Ishikawa (cell line): ENCODE data around the gene KRTAP9-1.

Experiments used
- CEBPB ChIP-seq: IDR thresholded peaks from 2 replicates; pipeline ENCODE4 v1.6.1; 2012
- CREB1 ChIP-seq: IDR thresholded peaks from 2 replicates; pipeline ENCODE4 v1.6.1; 2012; ENCODE audit warnings: low read depth
- EGR1 ChIP-seq: IDR thresholded peaks from 2 replicates; pipeline ENCODE4 v1.6.1; 2012
- EP300 ChIP-seq: IDR thresholded peaks from 2 replicates; pipeline ENCODE4 v1.6.1; 2012; ENCODE audit warnings: borderline replicate concordance
- FOXM1 ChIP-seq: IDR thresholded peaks from 2 replicates; pipeline ENCODE4 v1.6.1; 2012; ENCODE audit warnings: low read depth, borderline replicate concordance
- MAX ChIP-seq: IDR thresholded peaks from 2 replicates; pipeline ENCODE4 v1.6.1; 2012
- NFIC ChIP-seq: IDR thresholded peaks from 2 replicates; pipeline ENCODE4 v1.6.1; 2012
- RAD21 ChIP-seq: IDR thresholded peaks from 2 replicates; pipeline ENCODE4 v1.6.1; 2012; ENCODE audit warnings: low read depth
- REST ChIP-seq: IDR thresholded peaks from 2 replicates; pipeline ENCODE4 v1.6.1; 2012; ENCODE audit warnings: low read depth, mild to moderate bottlenecking
- TAF1 ChIP-seq: IDR thresholded peaks from 2 replicates; pipeline ENCODE4 v1.6.1; 2012; ENCODE audit warnings: low read depth, mild to moderate bottlenecking
- TCF12 ChIP-seq: IDR thresholded peaks from 2 replicates; pipeline ENCODE4 v1.6.1; 2012; ENCODE audit warnings: low read depth
- TEAD4 ChIP-seq: IDR thresholded peaks from 2 replicates; pipeline ENCODE4 v1.6.1; 2012
- YY1 ChIP-seq: IDR thresholded peaks from 2 replicates; pipeline ENCODE4 v1.6.1; 2012; ENCODE audit warnings: low read depth
- ZBTB7A ChIP-seq: IDR thresholded peaks from 2 replicates; pipeline ENCODE4 v1.6.1; 2012; ENCODE audit warnings: low read depth
- TF ChIP-seq, protein P1 (sequence below): IDR thresholded peaks from 2 replicates; pipeline ENCODE4 v1.6.1; 2012

KRTAP9-1 gene

DNA sequence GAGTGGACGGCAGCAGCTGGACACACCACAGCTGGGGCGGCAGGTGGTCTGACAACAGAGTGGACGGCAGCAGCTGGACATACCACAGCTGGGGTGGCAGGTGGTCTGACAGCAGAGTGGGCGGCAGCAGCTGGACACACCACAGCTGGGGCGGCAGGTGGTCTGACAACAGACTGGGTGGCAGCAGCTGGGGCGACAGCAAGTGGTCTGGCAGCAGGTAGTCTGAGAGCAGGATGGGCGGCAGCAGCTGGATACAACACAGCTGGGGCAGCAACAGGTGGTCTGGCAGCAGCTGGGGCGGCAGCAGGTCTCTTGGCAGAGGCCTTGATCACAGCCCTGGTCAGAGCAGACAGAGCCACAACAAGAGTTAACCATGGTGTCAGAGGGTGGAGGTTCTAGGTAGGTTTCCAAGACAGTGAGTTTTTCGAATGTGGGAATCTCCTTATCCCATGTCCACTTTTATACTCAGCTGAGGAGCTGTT, 5.2 kb upstream of the KRTAP9-1 start, which contains the start of gene KRTAP4-1:
Gene KRTAP4-1, minus strand, starts transcription at position 432 of the 482 bp plus-strand sequence. Its CDS starts 57 bp downstream, at position 375.
- TF ChIP-seq TCF12 (no peak), CEBPB (no peak), FOXM1 (no peak), YY1 (no peak), CREB1 (no peak), ZBTB7A (no peak), RAD21 (no peak), REST (no peak)
- TF ChIP-seq, protein P1, sequence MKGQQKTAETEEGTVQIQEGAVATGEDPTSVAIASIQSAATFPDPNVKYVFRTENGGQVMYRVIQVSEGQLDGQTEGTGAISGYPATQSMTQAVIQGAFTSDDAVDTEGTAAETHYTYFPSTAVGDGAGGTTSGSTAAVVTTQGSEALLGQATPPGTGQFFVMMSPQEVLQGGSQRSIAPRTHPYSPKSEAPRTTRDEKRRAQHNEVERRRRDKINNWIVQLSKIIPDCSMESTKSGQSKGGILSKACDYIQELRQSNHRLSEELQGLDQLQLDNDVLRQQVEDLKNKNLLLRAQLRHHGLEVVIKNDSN, result no peak

DNA sequence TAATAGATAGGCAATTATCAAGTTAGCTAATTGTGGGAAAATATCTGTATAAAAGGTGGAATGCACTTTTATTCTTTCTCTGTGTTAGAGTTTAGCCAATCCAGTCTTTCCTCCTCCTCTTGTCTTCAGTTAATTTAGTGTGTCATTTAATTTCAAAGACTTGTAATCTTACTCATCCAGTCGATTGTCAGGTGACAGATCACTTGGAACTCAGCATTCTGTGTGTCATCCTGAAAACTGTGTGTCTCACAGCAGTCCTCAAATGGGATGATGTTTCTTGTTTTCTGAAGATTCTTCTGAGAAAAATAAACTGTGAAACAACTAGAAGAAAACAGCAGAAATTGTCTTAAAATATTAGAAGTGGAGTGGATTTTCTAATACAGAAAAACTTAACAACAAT, 4.7 kb upstream of the KRTAP9-1 start:
- TF ChIP-seq CEBPB, result no peak
- TF ChIP-seq TEAD4, result no peak
- TF ChIP-seq MAX, result no peak
- TF ChIP-seq NFIC, result no peak
- TF ChIP-seq REST, result no peak
- TF ChIP-seq TCF12, result no peak
- TF ChIP-seq EGR1, result no peak
- no peak for TF ChIP-seq CREB1
- no peak for TF ChIP-seq FOXM1
- no peak for TF ChIP-seq EP300

GRCh38 chr17:41186872-41187271, 2.8 kb upstream of the KRTAP9-1 start:
- TF ChIP-seq REST (peak; percentile 64), CEBPB (no peak)

- TF ChIP-seq FOXM1, result no peak
- no peak for TF ChIP-seq TEAD4
- TF ChIP-seq YY1, result no peak
- TF ChIP-seq EGR1, result no peak
- no peak for TF ChIP-seq NFIC
- no peak for TF ChIP-seq CEBPB
- no peak for TF ChIP-seq RAD21
- TF ChIP-seq TAF1, result no peak
- no peak for TF ChIP-seq REST
- TF ChIP-seq, protein P1, result no peak
- no peak for TF ChIP-seq CREB1
- no peak for TF ChIP-seq MAX
- TF ChIP-seq TCF12, result no peak; the same call in 1 of the 2 replicates
- no peak for TF ChIP-seq ZBTB7A
- TF ChIP-seq EP300, result no peak
Observed at GRCh38 chr17:41190328-41190727, 641 bp downstream of the KRTAP9-1 start.
